ENCODE results near the gene PCDH15. TPM values are rescaled to one million over a fixed set of nuclear protein-coding genes. Genes with fewer than 3 reads are reported as not detected.

The PCDH15 gene
- total RNA-seq, 6 donors from 2014 or later = 0.59 to 1.9 (median 1.1) TPM

- no peak overlapping the region for H3K4me3 ChIP-seq
- no peak for TF ChIP-seq EP300 (IDR thresholded peaks at IDR 0.05)
- no peak for TF ChIP-seq POLR2AphosphoS5 (IDR thresholded peaks at IDR 0.05)
- TF ChIP-seq CTCF (IDR thresholded peaks at IDR 0.05) = no peak
- no peak for TF ChIP-seq POLR2A (IDR thresholded peaks at IDR 0.05)
- no peak for DNase-seq
- H3K27ac ChIP-seq = no peak overlapping the region
- no peak for ATAC-seq (ENCODE audit: low FRiP score in 2 of 2)
- H3K27me3 ChIP-seq = no peaks in the 10 kb centered on the region
- H3K4me1 ChIP-seq = no peaks in the 10 kb centered on the region
- no peaks in the 10 kb centered on the region for H3K36me3 ChIP-seq
- WGBS, 2 donors = 76 to 81% methylated on average over 1 of the region's 1 CpG
- no peaks in the 10 kb centered on the region for H3K9me3 ChIP-seq
Observed at GRCh38 chr10:54484186-54484585, 316.8 kb downstream of the PCDH15 start.

GRCh38 chr10:54478601-54479000, 322.4 kb downstream of the PCDH15 start:
- Histone ChIP-seq H3K27ac (no peak overlapping the region), H3K4me3 (no peak overlapping the region), H3K36me3 (no peaks in the 10 kb centered on the region), H3K27me3 (no peaks in the 10 kb centered on the region), H3K4me1 (no peaks in the 10 kb centered on the region), H3K9me3 (no peaks in the 10 kb centered on the region)
- TF ChIP-seq CTCF (IDR thresholded peaks at IDR 0.05) (no peak), POLR2AphosphoS5 (IDR thresholded peaks at IDR 0.05) (no peak), EP300 (IDR thresholded peaks at IDR 0.05) (no peak), POLR2A (IDR thresholded peaks at IDR 0.05) (no peak)
- WGBS, 2 donors = 94 to 97% methylated on average over 3 of the region's 3 CpGs
- DNase-seq (no peak), ATAC-seq (ENCODE audit: low FRiP score in 2 of 2) (no peak)

- ATAC-seq (ENCODE audit: low FRiP score in 2 of 2) (no peak), DNase-seq (no peak)
- Histone ChIP-seq H3K4me3 (no peak overlapping the region), H3K4me1 (no peaks in the 10 kb centered on the region), H3K27ac (no peak overlapping the region), H3K9me3 (no peaks in the 10 kb centered on the region), H3K27me3 (no peaks in the 10 kb centered on the region), H3K36me3 (no peaks in the 10 kb centered on the region)
- no peak for TF ChIP-seq EP300 (IDR thresholded peaks at IDR 0.05)
- no peak for TF ChIP-seq CTCF (IDR thresholded peaks at IDR 0.05)
- no peak for TF ChIP-seq POLR2AphosphoS5 (IDR thresholded peaks at IDR 0.05)
- TF ChIP-seq POLR2A (IDR thresholded peaks at IDR 0.05) = no peak
- 86 to 93% methylated on average over 4 of the region's 4 CpGs for WGBS, 2 donors
Observed at GRCh38 chr10:54477738-54478137, 323.3 kb downstream of the PCDH15 start.

DNA sequence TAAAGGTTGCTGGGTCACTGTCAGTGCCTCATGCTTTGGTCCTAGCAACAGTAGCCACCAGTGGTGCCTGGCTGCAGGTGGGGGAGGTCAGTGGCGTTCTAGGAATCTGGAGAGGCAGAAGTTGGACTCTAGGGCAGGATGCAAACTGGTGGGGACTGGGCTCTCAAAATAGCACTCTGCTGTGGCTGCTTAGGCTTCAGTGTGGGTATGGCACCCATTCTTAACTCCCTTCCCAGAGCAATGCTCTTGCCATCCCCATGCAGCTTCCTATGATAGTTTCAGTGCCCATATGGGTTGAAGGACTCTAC, 330.8 kb downstream of the PCDH15 start:
- TF ChIP-seq POLR2AphosphoS5 (IDR thresholded peaks at IDR 0.05) (no peak), EP300 (IDR thresholded peaks at IDR 0.05) (no peak), POLR2A (IDR thresholded peaks at IDR 0.05) (no peak), CTCF (IDR thresholded peaks at IDR 0.05) (no peak)
- no peaks in the 10 kb centered on the region for H3K9me3 ChIP-seq
- ATAC-seq (ENCODE audit: low FRiP score in 2 of 2) (no peak), DNase-seq (no peak)
- 60 to 90% methylated on average over 1 of the region's 1 CpG for WGBS, 2 donors
- H3K27ac ChIP-seq = no peak overlapping the region
- no peaks in the 10 kb centered on the region for H3K4me1 ChIP-seq
- no peaks in the 10 kb centered on the region for H3K36me3 ChIP-seq
- no peaks in the 10 kb centered on the region for H3K27me3 ChIP-seq
- peak overlapping the region in 1 of 4 donors; percentile 7 for H3K4me3 ChIP-seq

DNA sequence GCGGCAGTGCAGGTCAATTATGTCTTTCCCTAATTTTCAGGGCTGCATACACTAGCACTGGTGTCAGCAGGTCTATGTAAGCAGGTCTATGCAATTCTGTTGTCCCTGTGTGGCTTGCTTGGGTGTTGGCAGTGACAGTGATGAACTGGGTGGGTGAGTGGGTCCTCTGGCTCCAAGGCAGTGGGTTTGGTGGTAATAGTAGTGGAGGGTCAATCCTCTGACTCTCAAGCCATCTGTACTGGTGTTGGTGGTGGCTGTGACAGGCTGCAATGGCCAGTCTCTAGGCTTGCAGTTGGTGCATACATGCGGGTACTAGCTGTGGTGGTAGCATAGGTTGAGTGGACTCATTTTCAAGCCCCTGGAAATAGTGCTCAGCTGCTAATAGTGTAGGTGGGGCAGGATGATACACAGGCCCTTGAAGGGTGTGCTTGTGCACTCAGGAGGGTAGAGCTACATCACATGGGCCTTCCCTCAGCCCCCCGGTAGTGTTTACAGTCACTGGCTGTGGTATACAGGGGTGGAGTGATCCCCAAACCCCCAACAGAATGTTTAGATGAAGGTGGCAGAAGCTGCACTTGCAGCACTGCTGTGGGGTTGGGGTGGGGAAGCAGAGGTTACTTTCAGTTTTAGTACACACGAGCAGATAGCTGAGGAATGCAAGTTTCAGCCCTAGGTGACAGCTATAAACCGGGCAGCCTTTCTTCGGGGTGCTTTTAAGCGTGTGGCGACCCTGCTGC, 331.3 kb downstream of the PCDH15 start:
- H3K27me3 ChIP-seq = no peaks in the 10 kb centered on the region
- 68 to 71% methylated on average over 6 to 8 of the region's 8 CpGs for WGBS, 2 donors
- ATAC-seq (ENCODE audit: low FRiP score in 2 of 2) (no peak), DNase-seq (no peak)
- H3K36me3 ChIP-seq = no peaks in the 10 kb centered on the region
- no peaks in the 10 kb centered on the region for H3K4me1 ChIP-seq
- no peak overlapping the region for H3K27ac ChIP-seq
- no peaks in the 10 kb centered on the region for H3K9me3 ChIP-seq
- H3K4me3 ChIP-seq = peak overlapping the region in 1 of 4 donors; percentile 7
- no peak for TF ChIP-seq POLR2A (IDR thresholded peaks at IDR 0.05)
- TF ChIP-seq CTCF (IDR thresholded peaks at IDR 0.05) = no peak
- TF ChIP-seq EP300 (IDR thresholded peaks at IDR 0.05) = no peak
- TF ChIP-seq POLR2AphosphoS5 (IDR thresholded peaks at IDR 0.05) = no peak
